Spleen (tissue), 7 donors: Measurements from ENCODE around the gene PRKCE.

Source experiments
- POLR2A ChIP-seq, 3 donors: fragments of 450-650 bp; IDR thresholded peaks; one replicate each; pipeline ENCODE4 v1.5.1; 2017; ENCODE audit warnings: antibody characterized with exemption in 3 of 3, mild to moderate bottlenecking in 1 of 3
- POLR2AphosphoS5 ChIP-seq, 3 donors: sonication (generic); formaldehyde crosslinking; IDR thresholded peaks; one replicate each; pipeline ENCODE4 v1.5.1; 2017; ENCODE audit warnings: antibody characterized with exemption in 3 of 3
- TF ChIP-seq, protein P1 (sequence below), 11 experiments: fragments of 200-600 bp in 7 of 11; fragments of 450-650 bp in 4 of 11; sonication (generic) in 4 of 11; IDR thresholded peaks in 8 of 11; conservative IDR thresholded peaks in 3 of 11; 1 replicate in 7 of 11; 2 replicates in 4 of 11; pipeline versions ENCODE4 v1.4.0 to v1.8.0; 2016 to 2021; ENCODE audit warnings: antibody characterized with exemption in 11 of 11, inconsistent platforms in 4 of 11, mild to moderate bottlenecking in 1 of 11
- donor health status: DM: no; HTN: no; CAD: no; lungs with moderate emphysema.
- donor health status: DM: no; HTN: no; CAD: no.
- donor health status: DM: no; HTN: no; CAD: no.

DNA sequence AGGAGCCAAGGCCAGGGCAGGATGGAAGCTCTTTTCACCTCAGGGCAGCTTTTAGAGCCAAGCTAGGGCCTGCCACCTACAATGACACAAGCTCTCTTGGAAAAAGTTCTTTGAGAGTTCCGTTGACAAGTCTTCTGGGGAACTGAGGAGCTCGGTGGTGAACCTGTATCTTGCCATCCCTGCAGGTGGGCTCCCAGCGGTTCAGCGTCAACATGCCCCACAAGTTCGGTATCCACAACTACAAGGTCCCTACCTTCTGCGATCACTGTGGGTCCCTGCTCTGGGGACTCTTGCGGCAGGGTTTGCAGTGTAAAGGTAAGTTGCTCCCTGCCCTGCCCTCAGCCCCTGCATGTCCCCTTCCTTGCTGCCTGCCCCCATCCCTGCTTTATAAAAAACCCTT lies 332.9 kb downstream of the PRKCE start:
- TF ChIP-seq, protein P1, sequence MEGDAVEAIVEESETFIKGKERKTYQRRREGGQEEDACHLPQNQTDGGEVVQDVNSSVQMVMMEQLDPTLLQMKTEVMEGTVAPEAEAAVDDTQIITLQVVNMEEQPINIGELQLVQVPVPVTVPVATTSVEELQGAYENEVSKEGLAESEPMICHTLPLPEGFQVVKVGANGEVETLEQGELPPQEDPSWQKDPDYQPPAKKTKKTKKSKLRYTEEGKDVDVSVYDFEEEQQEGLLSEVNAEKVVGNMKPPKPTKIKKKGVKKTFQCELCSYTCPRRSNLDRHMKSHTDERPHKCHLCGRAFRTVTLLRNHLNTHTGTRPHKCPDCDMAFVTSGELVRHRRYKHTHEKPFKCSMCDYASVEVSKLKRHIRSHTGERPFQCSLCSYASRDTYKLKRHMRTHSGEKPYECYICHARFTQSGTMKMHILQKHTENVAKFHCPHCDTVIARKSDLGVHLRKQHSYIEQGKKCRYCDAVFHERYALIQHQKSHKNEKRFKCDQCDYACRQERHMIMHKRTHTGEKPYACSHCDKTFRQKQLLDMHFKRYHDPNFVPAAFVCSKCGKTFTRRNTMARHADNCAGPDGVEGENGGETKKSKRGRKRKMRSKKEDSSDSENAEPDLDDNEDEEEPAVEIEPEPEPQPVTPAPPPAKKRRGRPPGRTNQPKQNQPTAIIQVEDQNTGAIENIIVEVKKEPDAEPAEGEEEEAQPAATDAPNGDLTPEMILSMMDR (IDR thresholded peaks at IDR 0.05 in 8 of 11, conservative IDR thresholded peaks at IDR 0.05 in 3 of 11) = no peak
- TF ChIP-seq POLR2A (IDR thresholded peaks at IDR 0.05) (no peak), POLR2AphosphoS5 (IDR thresholded peaks at IDR 0.05) (no peak)
